K562 (cell line): Measurements from ENCODE around the gene SDCCAG8. TPM values are rescaled to one million over a fixed set of nuclear protein-coding genes. Genes with fewer than 3 reads are reported as not detected.

ENCODE experiments used
- PKNOX1 ChIP-seq: fragments of 450-650 bp; IDR thresholded peaks from 2 replicates; pipeline ENCODE4 v1.6.1; 2016
- polyA plus RNA-seq, 8 experiments: library from polyadenylated mRNA; depleted of rRNA in 4 of 8; stranded (reverse) in 5 of 8; unstranded in 3 of 8; fragments of >200 nt; fragmentation: Nextera tagmentation in 2 of 8; fragmentation: Illumina TruSeq in 1 of 8; extraction: Ambion mirVana in 2 of 8; extraction: Trizol in 1 of 8; gene quantifications; 2 replicates each; pipeline versions ENCODE4 v1.2.1 to v1.2.3, GENCODE V29; 2011 to 2014; ENCODE audit warnings: inconsistent platforms in 1 of 8, missing spikeins in 1 of 8
- total RNA-seq, 7 experiments: library from RNA; depleted of rRNA in 6 of 7; stranded (reverse); fragments of >200 nt in 6 of 7; fragmentation: Illumina TruSeq in 2 of 7; extraction: Trizol in 2 of 7; gene quantifications; 2 replicates each; pipeline versions ENCODE4 v1.2.1 to v1.2.3, GENCODE V29; 2011 to 2021; ENCODE audit warnings: low replicate concordance in 1 of 7
- TF ChIP-seq, protein P1 (sequence below), 2 experiments: fragments of 450-650 bp; formaldehyde crosslinking in 1 of 2; IDR thresholded peaks; 2 replicates each; pipeline versions ENCODE4 v1.4.0 to v1.6.1; 2014 to 2020; ENCODE audit warnings: mild to moderate bottlenecking in 2 of 2, borderline replicate concordance in 1 of 2, low read depth in 1 of 2

SDCCAG8 gene
- total and polyA plus RNA-seq, 9 of the 15 experiments (the other 6 are each of a cell fraction or from before 2014, with no cell fraction given) = 17.9 to 36.7 (median 25.4) TPM

DNA sequence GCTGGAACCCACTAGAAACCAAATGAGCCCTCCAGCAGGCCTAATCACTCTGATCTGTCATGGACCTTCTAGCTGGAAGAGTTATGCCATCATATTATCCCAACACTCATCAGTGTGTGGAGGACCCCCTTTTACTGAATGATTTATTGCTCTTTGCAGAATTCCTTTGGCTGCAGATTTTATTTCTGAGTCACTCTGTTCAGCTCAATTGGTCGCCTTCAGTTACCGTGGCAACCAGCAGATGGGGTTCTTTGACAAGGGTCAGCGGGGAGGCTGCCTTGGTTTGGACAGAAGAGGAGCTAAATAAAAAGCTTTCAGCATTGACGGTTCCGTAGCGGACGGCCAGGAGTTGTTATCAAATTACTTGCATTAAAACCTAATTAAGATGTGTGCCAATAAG, 220.1 kb downstream of the SDCCAG8 start (continued):
- TF ChIP-seq, protein P1, sequence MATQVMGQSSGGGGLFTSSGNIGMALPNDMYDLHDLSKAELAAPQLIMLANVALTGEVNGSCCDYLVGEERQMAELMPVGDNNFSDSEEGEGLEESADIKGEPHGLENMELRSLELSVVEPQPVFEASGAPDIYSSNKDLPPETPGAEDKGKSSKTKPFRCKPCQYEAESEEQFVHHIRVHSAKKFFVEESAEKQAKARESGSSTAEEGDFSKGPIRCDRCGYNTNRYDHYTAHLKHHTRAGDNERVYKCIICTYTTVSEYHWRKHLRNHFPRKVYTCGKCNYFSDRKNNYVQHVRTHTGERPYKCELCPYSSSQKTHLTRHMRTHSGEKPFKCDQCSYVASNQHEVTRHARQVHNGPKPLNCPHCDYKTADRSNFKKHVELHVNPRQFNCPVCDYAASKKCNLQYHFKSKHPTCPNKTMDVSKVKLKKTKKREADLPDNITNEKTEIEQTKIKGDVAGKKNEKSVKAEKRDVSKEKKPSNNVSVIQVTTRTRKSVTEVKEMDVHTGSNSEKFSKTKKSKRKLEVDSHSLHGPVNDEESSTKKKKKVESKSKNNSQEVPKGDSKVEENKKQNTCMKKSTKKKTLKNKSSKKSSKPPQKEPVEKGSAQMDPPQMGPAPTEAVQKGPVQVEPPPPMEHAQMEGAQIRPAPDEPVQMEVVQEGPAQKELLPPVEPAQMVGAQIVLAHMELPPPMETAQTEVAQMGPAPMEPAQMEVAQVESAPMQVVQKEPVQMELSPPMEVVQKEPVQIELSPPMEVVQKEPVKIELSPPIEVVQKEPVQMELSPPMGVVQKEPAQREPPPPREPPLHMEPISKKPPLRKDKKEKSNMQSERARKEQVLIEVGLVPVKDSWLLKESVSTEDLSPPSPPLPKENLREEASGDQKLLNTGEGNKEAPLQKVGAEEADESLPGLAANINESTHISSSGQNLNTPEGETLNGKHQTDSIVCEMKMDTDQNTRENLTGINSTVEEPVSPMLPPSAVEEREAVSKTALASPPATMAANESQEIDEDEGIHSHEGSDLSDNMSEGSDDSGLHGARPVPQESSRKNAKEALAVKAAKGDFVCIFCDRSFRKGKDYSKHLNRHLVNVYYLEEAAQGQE (IDR thresholded peaks at IDR 0.05; ENCODE audit: borderline replicate concordance) = peak; percentile 21; the same call in 1 of the 2 replicates
- TF ChIP-seq, protein P1 (CRISPR knock-in tag; IDR thresholded peaks at IDR 0.05; ENCODE audit: low read depth) = no peak
- peak; percentile 51; the same call in 1 of the 2 replicates for TF ChIP-seq PKNOX1
